HepG2 (cell line): Measurements from ENCODE around the gene TMEM132E.

Experiments used
- BORCS8-MEF2B ChIP-seq: sonication (generic); formaldehyde crosslinking; IDR thresholded peaks from 2 replicates; pipeline ENCODE4 v1.8.0; 2022; ENCODE audit warnings: mild to moderate bottlenecking, missing genetic modification reagents
- ZNF280B ChIP-seq: sonication (generic); formaldehyde crosslinking; IDR thresholded peaks from 2 replicates; pipeline ENCODE4 v1.5.0; 2020; ENCODE audit warnings: missing genetic modification reagents, mild to moderate bottlenecking, borderline replicate concordance

GRCh38 chr17:34556931-34557330, 22.5 kb upstream of the TMEM132E start:
- TF ChIP-seq ZNF280B (CRISPR knock-in tag): no peak
- TF ChIP-seq BORCS8-MEF2B (CRISPR knock-in tag): no peak
